Measurements from ENCODE around the gene PIGX.

Gene PIGX

GRCh38 chr3:196782511-196782910, 70.3 kb downstream of the PIGX start:
- no peak overlapping the region for H3K27ac ChIP-seq
- TF ChIP-seq CTCF (conservative IDR thresholded peaks at IDR 0.05) (no peak), ZFX (IDR thresholded peaks at IDR 0.05) (no peak)
